ENCODE data around the gene CELSR1.

DNA sequence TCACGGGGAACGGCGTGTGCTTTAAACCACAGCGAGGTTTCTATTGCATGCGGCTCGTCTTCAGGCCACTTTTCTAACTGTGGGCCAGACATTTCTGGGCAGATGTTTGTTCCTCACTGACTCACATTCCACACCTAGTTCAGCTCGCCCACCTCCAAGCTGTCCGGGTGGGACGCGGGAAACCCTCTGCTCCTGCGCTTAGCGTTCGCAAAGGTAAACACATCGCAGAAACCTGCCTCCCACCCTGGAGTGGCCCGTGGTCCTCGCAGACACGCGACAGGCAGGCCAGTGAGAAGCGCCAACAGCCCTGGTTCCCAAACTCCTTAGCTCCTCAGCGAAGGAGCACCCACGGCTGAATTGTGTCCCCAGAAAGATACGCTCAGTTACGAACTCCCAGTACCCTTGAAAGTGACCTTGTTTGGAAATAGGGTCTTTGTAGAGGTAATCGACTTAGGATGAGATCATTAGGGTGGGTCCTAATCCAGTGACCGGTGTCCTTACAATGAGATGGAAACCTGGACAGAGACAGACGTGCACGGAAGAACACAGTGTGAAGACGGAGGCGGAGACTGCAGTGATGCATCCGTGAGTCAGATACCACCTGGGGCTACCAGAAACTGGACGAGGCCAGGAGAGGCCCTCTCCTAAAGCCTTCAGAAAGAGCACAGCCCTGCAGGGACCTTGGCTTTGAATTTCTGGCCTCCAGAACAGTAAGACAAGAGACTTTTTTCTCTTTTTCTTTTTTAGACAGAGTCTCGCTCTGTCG, 82.7 kb downstream of the CELSR1 start:
- TF ChIP-seq, protein P1, sequence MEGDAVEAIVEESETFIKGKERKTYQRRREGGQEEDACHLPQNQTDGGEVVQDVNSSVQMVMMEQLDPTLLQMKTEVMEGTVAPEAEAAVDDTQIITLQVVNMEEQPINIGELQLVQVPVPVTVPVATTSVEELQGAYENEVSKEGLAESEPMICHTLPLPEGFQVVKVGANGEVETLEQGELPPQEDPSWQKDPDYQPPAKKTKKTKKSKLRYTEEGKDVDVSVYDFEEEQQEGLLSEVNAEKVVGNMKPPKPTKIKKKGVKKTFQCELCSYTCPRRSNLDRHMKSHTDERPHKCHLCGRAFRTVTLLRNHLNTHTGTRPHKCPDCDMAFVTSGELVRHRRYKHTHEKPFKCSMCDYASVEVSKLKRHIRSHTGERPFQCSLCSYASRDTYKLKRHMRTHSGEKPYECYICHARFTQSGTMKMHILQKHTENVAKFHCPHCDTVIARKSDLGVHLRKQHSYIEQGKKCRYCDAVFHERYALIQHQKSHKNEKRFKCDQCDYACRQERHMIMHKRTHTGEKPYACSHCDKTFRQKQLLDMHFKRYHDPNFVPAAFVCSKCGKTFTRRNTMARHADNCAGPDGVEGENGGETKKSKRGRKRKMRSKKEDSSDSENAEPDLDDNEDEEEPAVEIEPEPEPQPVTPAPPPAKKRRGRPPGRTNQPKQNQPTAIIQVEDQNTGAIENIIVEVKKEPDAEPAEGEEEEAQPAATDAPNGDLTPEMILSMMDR (IDR thresholded peaks at IDR 0.05): no peak
- no peak for TF ChIP-seq POLR2A (IDR thresholded peaks at IDR 0.05)

Data from ovary (tissue), 3 donors.